ENCODE data around the gene F9. TPM values are rescaled to one million over a fixed set of nuclear protein-coding genes. Genes with fewer than 3 reads are reported as not detected.

The F9 gene
- not detected in 2 replicates for total RNA-seq

GRCh38 chrX:139530550-139530949, at the start of gene F9:
F9 (plus strand) TSS chrX:139530739; CDS start chrX:139530765, 26 bp downstream.

Other genes starting within 250 kb of the F9 start
- not detected in 2 replicates for gene MCF2, start 177.4 kb downstream of the F9 start, total RNA-seq